HG02943 (cell line): ENCODE measurements around the gene OR9G4.

ENCODE experiments used
- ATAC-seq: cut with Tn5 transposase; IDR thresholded peaks from one replicate; pipeline ENCODE4 v1.9.1; 2021; ENCODE audit warnings: mild to moderate bottlenecking, low read depth, moderate library complexity; ENCODE audit not compliant: unreplicated experiment

The OR9G4 gene

DNA sequence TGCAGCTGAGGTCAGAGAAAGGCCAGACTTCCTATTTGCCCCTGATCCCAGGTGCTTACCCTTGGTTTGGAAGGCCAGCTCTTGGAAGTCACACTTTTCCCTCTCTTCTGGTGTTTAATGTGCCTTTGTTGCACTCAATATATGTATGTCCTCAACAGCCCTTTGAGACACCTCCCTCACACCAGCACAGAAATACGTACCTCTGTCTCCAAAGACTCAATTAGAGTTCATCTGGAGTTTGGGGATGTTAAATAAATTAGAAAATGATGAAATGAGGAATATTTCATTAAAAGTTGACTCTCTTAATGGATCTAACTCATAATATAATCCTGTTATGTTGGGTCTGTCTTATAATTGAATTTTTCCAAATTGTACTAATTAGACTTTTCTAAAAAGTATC is at the start of gene OR9G4:
OR9G4 (minus strand) TSS at position 101 of the 400 bp plus-strand sequence. CDS start 4,931 bp downstream, outside the sequence.
- ATAC-seq: no peak

DNA sequence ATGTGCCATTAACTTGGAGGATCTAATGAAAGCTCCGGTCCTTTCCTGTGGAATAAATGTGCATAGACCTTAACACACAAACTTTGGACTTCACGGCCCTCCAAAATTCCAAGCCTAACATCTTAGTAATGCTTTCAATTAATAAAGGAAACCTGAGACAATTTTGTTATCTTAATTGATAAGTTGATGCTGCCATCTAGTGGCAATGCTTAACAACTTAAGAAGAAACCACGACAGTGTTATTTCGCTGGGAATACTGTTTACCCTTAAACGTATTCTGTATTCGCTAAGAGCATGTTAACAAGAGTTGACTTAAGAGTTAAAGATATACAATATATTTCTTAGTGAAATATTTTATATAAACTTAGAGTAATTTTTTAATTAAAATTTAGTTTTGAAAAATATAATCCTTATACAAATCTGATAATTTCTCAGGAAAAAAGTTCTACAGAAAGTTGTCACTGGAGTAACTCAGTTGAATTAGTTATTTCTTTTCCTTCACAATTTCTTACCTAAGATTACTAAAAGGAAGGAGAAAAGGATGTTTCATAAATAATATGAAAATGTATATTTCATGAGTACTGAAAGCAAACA is 35.0 kb upstream of the OR9G4 start:
- ATAC-seq: no peak

DNA sequence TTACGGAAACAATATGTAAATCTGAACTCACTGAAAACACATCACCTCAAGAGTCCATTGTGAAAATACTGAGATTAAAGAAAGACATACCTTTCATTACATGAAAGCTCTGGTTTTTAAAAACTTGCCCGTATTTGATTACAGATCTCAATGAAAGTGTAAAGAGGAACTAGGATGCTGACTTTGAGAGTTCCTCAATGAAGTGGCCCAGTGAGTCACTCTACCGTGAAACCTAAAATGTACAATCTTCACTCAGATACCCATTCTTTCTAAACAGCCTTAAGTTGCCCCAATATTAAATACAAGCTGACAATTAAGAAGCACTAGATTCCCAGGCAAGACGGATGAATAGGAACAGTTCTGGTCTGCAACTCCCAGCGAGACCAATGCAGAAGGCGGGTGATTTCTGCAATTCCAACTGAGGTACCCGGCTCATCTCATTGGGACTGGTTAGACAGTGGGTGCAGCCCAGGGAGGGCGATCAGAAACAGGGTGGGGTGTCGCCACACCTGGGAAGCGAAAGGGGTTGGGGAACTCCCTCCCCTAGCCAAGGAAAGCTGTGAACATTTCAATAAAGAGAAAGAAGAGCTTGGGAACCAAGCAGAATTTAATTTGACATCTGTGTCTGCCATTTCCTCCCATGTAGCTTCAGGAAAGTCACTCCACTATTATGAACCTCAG is 33.8 kb upstream of the OR9G4 start:
- ATAC-seq: no peak

DNA sequence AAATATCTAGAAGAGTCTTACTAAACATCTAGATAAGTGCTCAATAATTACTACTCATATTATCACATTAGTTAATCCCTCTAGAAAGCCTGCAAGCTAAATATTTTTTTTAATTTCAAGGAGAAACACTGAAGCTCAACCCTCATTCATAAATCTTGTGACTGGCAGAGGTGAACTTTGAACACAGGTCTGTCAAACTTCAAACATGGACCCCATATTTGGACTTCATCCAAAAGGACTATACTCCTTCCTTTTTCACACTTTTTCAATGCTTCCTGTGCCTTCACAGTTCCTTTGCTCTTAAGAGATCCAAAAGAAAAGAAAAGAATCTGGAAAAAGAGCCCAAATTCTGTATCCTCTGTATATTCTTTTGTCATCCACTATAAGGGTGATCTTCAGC is 28.3 kb upstream of the OR9G4 start:
- ATAC-seq: no peak

- ATAC-seq: no peak
These were observed 16.5 kb upstream of the OR9G4 start for GRCh38 chr11:56764976-56765375.

GRCh38 chr11:56751480-56751879 is 3.0 kb upstream of the OR9G4 start:
- ATAC-seq: no peak

DNA sequence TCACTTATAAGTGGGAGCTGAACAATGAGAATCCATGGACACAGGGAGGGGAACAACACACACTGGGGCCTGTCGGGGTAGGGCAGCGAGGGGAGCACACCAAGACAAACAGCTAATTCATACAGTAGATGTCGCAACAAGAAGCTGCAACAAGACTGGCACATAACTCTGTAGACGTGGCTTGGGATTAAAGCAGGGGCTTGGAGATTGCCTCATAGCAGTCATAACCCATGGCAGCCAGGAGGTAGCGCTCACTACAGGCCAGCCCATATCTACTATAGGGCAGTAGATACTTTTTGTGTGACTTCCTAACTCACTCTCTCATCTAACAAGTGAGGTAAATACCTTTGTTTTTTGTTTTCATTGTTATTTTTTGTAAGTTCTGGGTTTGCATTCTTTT is 1.7 kb upstream of the OR9G4 start:
- no peak for ATAC-seq

GRCh38 chr11:56740886-56741285 is 7.6 kb downstream of the OR9G4 start:
- ATAC-seq: no peak

GRCh38 chr11:56740107-56740506 is 8.4 kb downstream of the OR9G4 start:
- no peak for ATAC-seq

GRCh38 chr11:56720513-56720912 is 28.0 kb downstream of the OR9G4 start:
- ATAC-seq: no peak

DNA sequence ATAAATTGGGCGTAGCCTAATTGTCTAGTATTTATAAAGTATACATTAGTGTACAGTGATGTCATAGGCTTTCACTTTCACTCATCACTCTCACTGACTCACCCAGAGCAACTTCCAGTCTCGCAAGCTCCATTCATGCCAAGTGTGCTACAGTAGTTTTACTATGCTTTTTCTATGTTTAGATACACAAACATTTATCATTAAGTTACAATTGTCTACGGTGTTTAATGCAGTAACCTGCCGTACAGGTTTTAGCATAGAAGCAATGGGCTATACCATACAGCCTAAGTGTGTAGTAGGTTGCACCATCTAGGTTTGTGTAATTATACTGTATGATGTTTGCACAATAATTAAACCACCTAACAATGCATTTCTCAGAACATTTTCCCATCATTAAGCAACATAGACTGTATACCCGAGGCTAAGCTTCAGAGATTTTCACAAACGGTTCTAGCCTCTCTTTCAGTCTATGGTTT is 32.1 kb downstream of the OR9G4 start:
- ATAC-seq: no peak

- ATAC-seq: no peak
These were observed 34.3 kb downstream of the OR9G4 start for GRCh38 chr11:56714206-56714605.

DNA sequence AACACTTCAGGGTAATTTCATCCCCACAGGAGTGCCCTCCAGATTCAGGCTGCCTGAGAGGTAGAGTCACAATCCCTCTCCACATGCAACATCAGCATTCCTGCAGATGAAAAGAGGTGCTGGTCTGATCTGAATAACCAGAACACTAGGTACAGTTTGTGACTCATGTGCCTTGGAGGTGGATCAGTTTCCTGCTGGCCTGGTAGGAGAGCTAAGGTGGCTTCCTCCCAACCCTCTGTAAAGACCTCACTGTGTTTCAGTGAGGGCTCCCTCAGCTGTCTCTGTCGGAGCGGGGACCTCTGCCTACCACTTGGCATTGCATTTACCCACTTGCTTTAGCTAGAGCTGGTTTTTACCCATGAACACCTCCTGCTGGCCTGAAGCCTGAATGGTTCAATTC is 42.0 kb downstream of the OR9G4 start:
- no peak for ATAC-seq

GRCh38 chr11:56705784-56706396 is 42.6 kb downstream of the OR9G4 start:
- no peak for ATAC-seq

- ATAC-seq: no peak
These were observed 47.5 kb downstream of the OR9G4 start for GRCh38 chr11:56700914-56701485.

- ATAC-seq: no peak
These were observed 48.1 kb downstream of the OR9G4 start for GRCh38 chr11:56700242-56700913.

DNA sequence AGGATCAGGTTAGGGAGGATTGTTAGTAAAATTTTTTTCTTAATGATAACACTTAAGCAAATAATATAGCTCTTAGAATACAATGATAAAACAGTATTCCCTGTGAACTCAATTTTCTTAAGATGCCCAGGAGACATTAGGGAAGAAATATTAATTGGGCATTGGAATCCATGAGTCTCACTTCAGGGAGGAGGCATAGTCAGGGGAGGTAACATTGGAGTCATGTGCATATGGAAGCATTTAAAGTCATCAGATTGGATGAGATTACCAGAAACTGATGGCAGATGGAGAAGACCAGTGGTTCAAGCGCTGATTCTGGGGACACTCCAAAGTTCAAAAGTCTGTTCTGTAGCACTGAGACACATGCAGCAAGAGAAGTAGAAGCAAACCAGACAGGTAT is 49.7 kb downstream of the OR9G4 start, which contains the start of gene OR9G1:
OR9G1 (plus strand) TSS at position 301 of the 400 bp plus-strand sequence. CDS start 1,293 bp downstream, outside the sequence.
- ATAC-seq: no peak

DNA sequence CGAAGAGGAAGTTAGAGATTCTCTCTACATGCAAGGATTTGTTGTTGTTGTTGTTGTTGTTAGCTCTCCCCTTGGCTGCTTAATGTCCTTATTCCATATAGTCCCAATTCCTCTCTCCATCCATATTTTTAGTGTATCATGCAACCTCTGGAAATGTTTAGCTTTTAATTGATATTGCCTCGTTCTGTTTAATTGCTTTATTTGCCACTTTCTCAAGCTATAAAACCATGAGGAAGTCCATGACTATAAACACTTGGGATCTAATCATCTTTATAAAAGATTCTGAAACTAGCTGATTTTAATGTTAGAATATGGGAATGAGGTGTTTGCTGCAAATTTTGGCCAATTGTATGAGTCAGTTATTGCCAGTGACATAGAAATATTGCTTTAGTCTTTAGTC is 55.1 kb downstream of the OR9G4 start:
- ATAC-seq: no peak
